GM20000 (cell line): ENCODE results near the gene TSPAN11.

Experiments
- DNase-seq: peaks from one replicate; pipeline ENCODE4 v3.0.0; 2012; ENCODE audit warnings: low spot score
- TF ChIP-seq, protein P1 (sequence below): IDR thresholded peaks from 2 replicates; pipeline ENCODE4 v1.5.1; 2012; ENCODE audit warnings: mild to moderate bottlenecking, control low read depth; ENCODE audit errors: extremely low read depth, missing control alignments

Gene TSPAN11

DNA sequence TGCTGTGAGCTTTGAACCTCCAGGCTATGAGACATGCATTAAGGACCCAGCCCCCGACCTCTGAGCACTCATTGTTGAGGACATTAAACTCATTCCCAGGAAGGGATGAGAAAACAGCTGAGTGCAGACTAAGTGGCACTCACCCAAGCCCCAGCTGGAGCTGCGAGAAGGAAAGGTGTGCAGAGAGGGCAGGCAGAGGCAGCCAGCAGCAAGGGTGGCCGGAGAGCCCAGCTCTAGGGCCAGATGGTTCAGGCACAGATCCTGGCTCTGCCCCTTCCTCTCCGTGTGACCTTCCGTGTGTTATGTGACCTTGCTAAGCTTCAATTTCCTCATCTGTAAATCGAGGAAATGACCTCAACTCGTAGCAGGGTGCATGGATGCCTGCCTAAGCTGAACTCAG is 3.7 kb downstream of the TSPAN11 start:
- TF ChIP-seq, protein P1, sequence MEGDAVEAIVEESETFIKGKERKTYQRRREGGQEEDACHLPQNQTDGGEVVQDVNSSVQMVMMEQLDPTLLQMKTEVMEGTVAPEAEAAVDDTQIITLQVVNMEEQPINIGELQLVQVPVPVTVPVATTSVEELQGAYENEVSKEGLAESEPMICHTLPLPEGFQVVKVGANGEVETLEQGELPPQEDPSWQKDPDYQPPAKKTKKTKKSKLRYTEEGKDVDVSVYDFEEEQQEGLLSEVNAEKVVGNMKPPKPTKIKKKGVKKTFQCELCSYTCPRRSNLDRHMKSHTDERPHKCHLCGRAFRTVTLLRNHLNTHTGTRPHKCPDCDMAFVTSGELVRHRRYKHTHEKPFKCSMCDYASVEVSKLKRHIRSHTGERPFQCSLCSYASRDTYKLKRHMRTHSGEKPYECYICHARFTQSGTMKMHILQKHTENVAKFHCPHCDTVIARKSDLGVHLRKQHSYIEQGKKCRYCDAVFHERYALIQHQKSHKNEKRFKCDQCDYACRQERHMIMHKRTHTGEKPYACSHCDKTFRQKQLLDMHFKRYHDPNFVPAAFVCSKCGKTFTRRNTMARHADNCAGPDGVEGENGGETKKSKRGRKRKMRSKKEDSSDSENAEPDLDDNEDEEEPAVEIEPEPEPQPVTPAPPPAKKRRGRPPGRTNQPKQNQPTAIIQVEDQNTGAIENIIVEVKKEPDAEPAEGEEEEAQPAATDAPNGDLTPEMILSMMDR = no peak
- DNase-seq = no peak

DNA sequence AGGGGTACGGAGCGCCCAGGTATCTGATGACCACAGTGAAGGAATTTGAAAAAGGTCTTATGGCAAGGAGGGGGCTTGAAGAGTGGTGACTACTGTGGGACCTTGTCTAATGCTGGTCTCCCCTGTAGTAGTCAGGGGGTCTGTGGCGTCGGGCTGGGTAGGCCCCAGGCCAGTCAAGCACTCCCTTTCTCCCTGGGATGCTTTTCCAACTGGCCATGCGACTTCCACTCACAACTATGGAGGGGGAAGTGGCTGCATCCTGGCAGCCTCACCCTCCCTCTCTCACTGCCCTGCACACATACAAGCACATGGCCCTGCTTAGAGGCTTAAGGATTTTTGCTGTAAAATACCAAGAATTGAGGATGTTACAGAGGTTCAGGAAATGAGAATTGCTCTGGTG is 4.1 kb downstream of the TSPAN11 start:
- DNase-seq = no peak
- TF ChIP-seq, protein P1 = no peak

DNA sequence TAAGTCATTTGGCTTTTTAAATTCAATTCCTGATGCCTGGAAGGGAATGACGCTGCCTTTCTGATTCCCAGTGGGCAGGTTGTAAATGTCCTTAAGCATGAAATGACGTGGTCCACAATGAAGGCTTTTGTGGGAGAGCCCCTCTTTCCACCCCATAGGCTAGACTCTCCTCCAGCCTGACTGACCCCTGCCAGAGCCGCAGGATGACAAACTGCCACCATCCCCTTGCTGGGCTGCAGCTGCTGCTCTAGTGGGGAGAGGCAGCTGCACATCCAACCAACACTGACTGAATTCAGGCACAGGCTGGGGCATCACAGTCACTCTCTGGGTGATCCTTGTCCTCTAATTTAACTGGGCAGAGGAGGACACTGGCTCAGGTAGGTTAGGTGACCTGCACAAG is 6.3 kb downstream of the TSPAN11 start:
- TF ChIP-seq, protein P1 = no peak
- DNase-seq = no peak

DNA sequence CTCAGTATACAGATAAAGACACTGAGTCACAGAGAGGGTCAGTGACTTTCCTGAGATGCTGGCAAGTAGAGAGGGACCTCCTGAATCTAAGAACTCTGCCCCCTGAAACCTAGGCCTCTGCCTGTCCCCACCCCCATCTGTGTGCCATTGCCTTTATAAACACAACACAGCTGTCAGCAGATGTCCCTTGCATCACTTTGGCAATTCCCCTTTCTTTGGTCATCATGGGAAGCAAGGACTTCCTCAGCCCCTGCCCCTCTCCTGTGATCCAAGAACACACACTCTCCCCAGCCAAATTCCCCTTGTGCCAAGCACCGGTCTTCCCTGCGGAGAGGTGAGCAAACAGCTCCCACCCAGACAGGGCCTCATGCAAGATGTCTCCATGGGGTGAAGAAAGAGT is 8.3 kb downstream of the TSPAN11 start:
- DNase-seq = no peak
- TF ChIP-seq, protein P1 = no peak

DNA sequence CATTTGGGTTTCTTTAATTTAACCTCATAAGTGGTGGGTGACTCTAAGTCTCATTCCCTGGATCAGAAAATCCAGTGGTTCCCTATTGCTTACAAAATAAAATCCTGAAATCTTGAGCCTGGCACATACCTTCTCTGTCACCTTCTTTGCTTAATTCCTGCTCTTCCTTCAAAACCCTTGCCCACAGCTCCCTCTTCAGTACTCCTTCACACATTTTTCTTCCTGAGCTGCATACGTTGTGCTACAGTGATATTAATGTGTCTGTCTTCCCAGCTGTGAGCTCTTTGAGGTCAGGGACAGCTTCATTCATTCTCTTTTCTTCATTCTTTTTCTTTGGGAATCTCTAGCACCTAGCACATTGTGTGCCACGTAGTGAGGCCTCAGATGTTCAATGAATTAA is 9.5 kb downstream of the TSPAN11 start:
- TF ChIP-seq, protein P1 = no peak

DNA sequence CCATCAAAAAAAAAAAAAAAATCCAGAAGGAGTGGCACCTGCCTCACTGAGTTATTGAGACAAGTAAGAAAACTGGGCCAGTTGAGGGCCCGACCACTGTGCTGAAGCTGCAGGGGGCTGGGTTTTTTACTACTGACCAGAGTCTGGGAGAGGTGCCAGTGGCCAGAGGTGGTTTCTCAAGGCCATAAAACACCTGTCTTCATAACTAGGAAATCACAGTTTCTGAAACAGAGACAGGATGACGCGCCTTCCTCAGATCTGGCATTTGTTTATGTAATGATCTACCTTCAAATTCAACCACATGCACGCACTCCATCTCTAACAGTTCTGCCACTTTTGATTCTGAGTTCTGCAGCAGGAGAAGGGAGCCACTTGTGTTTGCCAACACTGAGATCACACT is 12.7 kb downstream of the TSPAN11 start:
- no peak for DNase-seq
- TF ChIP-seq, protein P1 = no peak

More for the DNA sequence above, 9.5 kb downstream of the TSPAN11 start:
- DNase-seq = no peak

DNA sequence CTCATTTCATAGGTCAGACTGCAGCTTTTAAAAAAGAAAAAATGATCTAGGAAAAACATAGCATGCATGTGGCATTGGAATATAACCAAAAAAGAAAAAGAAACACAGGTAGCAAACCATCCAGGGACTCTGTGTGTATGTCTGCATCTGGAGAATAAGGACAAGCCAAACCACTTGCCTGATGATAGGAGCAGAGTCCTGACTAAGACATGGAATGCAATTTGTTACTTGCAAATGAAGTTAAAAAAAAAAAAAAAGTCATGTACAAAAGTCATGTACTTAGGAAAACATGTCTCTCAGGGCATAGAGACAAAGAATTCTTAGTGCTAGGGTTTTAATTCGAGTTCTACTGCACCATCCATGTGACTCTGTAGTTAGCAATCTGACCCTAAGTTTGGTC is 15.9 kb downstream of the TSPAN11 start:
- TF ChIP-seq, protein P1 = no peak
- DNase-seq = no peak
